Liver (tissue), 9 donors: Measurements from ENCODE around the gene HIVEP3. TPM values are rescaled to one million over a fixed set of nuclear protein-coding genes. Genes with fewer than 3 reads are reported as not detected.

Experiments used
- DNase-seq: peaks from one replicate; pipeline ENCODE4 v3.0.0-alpha.2; 2017; ENCODE audit warnings: low spot score
- H3K27ac ChIP-seq, 2 donors: one replicate each; pipeline ENCODE4 v1.7.0; 2013; ENCODE audit warnings: inconsistent platforms in 2 of 2, low read length in 2 of 2, control low read depth in 1 of 2, low read depth in 1 of 2, mild to moderate bottlenecking in 1 of 2
- H3K27me3 ChIP-seq, 4 donors: one replicate each; pipeline versions ENCODE4 v1.6.1 to v1.7.0; 2013; ENCODE audit warnings: low read length in 3 of 4, inconsistent platforms in 1 of 4, mild to moderate bottlenecking in 1 of 4, moderate library complexity in 1 of 4; ENCODE audit not compliant: control insufficient read depth in 4 of 4, insufficient read depth in 4 of 4
- H3K36me3 ChIP-seq, 4 donors: one replicate each; pipeline versions ENCODE4 v1.6.1 to v1.7.0; 2013; ENCODE audit warnings: low read length in 3 of 4, mild to moderate bottlenecking in 3 of 4, low read depth in 1 of 4, moderate library complexity in 1 of 4; ENCODE audit not compliant: control insufficient read depth in 4 of 4, insufficient read depth in 3 of 4
- H3K4me1 ChIP-seq, 4 donors: one replicate each; pipeline versions ENCODE4 v1.6.1 to v1.7.0; 2013; ENCODE audit warnings: low read length in 3 of 4, mild to moderate bottlenecking in 3 of 4, moderate library complexity in 1 of 4; ENCODE audit not compliant: control insufficient read depth in 4 of 4, insufficient read depth in 4 of 4
- H3K4me3 ChIP-seq, 3 donors: one replicate each; pipeline versions ENCODE4 v1.6.1 to v1.7.0; 2013; ENCODE audit warnings: low read length in 3 of 3, control low read depth in 1 of 3, low read depth in 1 of 3, mild to moderate bottlenecking in 1 of 3
- H3K9ac ChIP-seq, 2 donors: one replicate each; pipeline ENCODE4 v1.7.0; 2013; ENCODE audit warnings: low read length in 2 of 2, mild to moderate bottlenecking in 2 of 2, moderate library complexity in 2 of 2, control low read depth in 1 of 2, low read depth in 1 of 2
- H3K9me3 ChIP-seq, 4 donors: one replicate each; pipeline versions ENCODE4 v1.6.1 to v1.7.0; 2013; ENCODE audit warnings: low read length in 3 of 4; ENCODE audit not compliant: control insufficient read depth in 4 of 4
- FOXA1 ChIP-seq: IDR thresholded peaks from 2 replicates; pipeline ENCODE4 v1.6.1; 2016; ENCODE audit warnings: antibody characterized with exemption
- HNF4A ChIP-seq, 2 donors: conservative IDR thresholded peaks; 2 replicates each; pipeline ENCODE4 v1.6.1; 2016; ENCODE audit warnings: antibody characterized with exemption in 2 of 2, mild to moderate bottlenecking in 2 of 2
- HNF4G ChIP-seq: IDR thresholded peaks from 2 replicates; pipeline ENCODE4 v1.6.1; 2016; ENCODE audit warnings: antibody characterized with exemption
- JUND ChIP-seq, 2 donors: IDR thresholded peaks; 2 replicates each; pipeline ENCODE4 v1.6.1; 2016; ENCODE audit warnings: antibody characterized with exemption in 2 of 2
- RAD21 ChIP-seq, 2 donors: IDR thresholded peaks; 2 replicates each; pipeline ENCODE4 v1.6.1; 2016; ENCODE audit warnings: antibody characterized with exemption in 2 of 2, mild to moderate bottlenecking in 2 of 2
- SP1 ChIP-seq: IDR thresholded peaks from 2 replicates; pipeline ENCODE4 v1.6.1; 2018; ENCODE audit warnings: antibody characterized with exemption, mild to moderate bottlenecking
- YY1 ChIP-seq: IDR thresholded peaks from 2 replicates; pipeline ENCODE4 v1.6.1; 2016; ENCODE audit warnings: antibody characterized with exemption, mild to moderate bottlenecking
- WGBS: extraction: QIAGEN DNeasy Blood & Tissue Kit; methylation state at CpG from one replicate; pipeline ENCODE4 v1.1.7; 2013; 5-methylcytosine and 5-hydroxymethylcytosine counted together
- polyA plus RNA-seq, 2 donors: library from polyadenylated mRNA; stranded (reverse) in 1 of 2; unstranded in 1 of 2; fragments of 200-250 nt in 1 of 2; fragments of >200 nt in 1 of 2; fragmentation: Nextera tagmentation in 1 of 2; extraction: Ambion mirVana in 1 of 2; gene quantifications; one replicate each; pipeline versions ENCODE4 v1.2.1 to v1.2.3, GENCODE V29; 2013 to 2015
- total RNA-seq, 2 donors: library from RNA; depleted of rRNA; stranded (reverse); fragments of >200 nt; gene quantifications; one replicate each; pipeline ENCODE4 v1.2.3, GENCODE V29; 2014
- TF ChIP-seq, protein P1 (sequence below): IDR thresholded peaks from 2 replicates; pipeline ENCODE4 v1.6.1; 2016; ENCODE audit warnings: antibody characterized with exemption
- TF ChIP-seq, protein P2 (sequence below): IDR thresholded peaks from 2 replicates; pipeline ENCODE4 v1.6.1; 2016; ENCODE audit warnings: antibody characterized with exemption
- TF ChIP-seq, protein P3 (sequence below): fragments of 150-350 bp; IDR thresholded peaks from 2 replicates; pipeline ENCODE4 v1.5.1; 2017; ENCODE audit warnings: improper control_type of control experiment, low read depth, low read length; ENCODE audit not compliant: missing input control
- donor health status: healthy.
- donor health status: healthy.
- donor health status: healthy.
- donor health status: healthy.
- donor health status: healthy.

HIVEP3 gene
- total and polyA plus RNA-seq, 4 donors, result 0.93 to 1.6 (median 1.4) TPM

DNA sequence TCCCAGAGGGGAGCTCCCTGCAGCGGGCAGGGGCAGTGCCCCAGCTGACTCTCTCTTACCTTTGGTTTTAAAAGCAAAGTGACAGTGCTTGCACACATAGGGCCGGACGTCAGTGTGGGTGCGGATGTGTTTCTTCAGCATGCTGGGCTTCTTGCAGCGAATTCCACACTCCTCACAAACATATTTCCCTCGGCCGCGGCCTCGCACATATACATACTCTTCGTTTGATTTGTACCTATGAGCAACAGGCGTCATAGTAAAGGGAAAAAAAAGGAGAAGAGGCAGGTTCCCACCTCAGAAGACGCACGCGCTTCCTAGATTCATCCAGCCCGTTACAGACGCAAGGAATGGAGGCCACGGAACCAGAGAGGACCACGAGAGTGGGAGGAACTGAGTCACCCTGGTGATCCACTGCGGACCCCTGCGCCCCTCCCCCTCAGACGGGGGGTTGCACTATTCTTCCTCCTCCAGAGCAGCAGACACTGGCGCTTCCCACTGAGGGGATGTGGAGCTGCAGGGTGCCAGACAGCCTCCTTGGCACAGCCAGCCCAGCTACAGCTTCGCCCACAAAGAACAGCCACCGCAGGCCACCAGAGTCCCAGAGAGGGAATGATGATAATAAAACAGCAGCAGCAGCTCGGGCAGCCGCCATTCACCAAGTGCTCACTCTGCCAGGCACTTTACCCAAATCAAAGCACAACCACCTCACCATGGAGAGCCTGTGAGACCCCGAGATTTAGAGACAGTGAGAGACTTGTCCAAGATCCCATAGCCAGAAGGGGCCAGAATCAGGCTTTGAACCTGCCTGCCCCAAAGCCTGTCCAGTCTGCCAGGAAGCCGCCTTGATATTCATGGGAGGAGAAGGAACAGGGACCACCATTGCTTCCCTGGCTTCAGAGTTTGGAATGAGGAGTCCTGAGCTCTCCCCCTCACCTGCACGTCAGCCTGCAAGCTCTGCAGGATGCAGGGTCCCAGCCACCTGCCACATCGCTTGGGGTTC is 393.7 kb downstream of the HIVEP3 start (continued):
- TF ChIP-seq, protein P1, sequence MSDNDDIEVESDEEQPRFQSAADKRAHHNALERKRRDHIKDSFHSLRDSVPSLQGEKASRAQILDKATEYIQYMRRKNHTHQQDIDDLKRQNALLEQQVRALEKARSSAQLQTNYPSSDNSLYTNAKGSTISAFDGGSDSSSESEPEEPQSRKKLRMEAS, result no peak

DNA sequence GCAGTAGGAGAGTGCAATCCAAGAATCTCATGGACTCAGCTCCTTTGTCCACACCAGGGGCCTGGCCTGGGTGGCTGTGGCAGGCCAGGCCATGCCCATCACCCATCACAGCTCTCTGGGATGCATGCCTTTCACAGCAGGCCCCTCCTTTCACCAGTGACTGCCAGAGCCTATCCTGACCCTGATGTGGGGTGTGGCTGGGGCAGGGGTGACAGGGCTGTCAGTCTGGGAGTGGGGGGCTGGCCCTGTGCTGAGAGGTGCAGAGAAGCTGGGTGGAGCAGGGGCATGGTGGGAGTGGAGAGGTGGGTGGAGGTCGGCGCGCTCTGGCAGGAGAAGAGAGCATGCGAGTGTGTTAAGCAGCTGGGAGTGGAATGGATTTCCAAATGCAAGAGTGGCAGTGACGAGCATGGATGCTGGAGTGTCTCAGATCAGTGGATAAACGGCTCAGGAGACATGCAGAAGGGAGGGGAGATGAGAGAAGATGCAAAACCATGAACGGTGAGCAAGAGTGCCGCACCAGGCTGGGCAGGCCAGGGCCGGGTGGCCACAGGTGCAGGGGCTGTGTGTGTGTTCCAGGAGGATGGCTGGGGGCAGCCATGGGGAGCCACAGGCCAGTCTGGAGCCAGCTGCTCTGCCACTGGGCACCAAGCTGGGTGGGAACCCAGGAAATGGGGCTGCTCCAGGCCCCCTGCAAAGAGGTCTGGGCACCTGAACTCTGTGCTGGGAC is 394.6 kb downstream of the HIVEP3 start:
- Histone ChIP-seq H3K4me1 (no peaks in the 10 kb centered on the region), H3K36me3 (no peaks in the 10 kb centered on the region), H3K4me3 (no peak overlapping the region), H3K27ac (no peak overlapping the region), H3K9ac (no peak overlapping the region), H3K27me3 (no peaks in the 10 kb centered on the region), H3K9me3 (no peaks in the 10 kb centered on the region)
- no peak for DNase-seq
- TF ChIP-seq HNF4G (no peak), SP1 (no peak), RAD21 (IDR thresholded peaks at IDR 0.05) (no peak), YY1 (no peak)
- TF ChIP-seq, protein P1, result no peak
- WGBS, result 91% methylated on average over 9 of the region's 9 CpGs

DNA sequence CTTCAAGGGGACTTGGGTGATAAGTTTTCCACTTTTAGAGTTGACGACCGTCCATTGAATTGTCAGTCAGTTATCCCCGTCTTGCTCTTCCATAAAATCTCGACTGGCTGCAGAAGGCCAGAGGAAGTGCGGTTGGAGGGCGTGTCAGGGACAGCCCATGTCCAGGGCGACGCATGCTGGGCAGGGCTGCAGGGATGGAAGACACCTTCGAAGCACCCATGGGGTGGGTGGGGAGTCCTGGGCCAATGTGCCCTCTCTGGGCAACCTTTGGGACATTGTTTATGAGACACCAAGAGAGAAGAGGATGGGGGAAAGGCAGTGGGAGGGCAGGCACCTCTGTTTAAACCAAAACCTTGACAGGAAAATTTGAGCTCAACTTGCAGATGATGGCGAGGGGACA is 395.7 kb downstream of the HIVEP3 start:
- WGBS, result 82% methylated on average over 10 of the region's 10 CpGs
- Histone ChIP-seq H3K27ac (no peak overlapping the region), H3K4me1 (no peaks in the 10 kb centered on the region), H3K36me3 (no peaks in the 10 kb centered on the region), H3K9ac (no peak overlapping the region), H3K27me3 (no peaks in the 10 kb centered on the region), H3K4me3 (no peak overlapping the region), H3K9me3 (no peaks in the 10 kb centered on the region)
- no peak for DNase-seq
- TF ChIP-seq FOXA1 (no peak), HNF4A (conservative IDR thresholded peaks at IDR 0.05) (no peak), JUND (IDR thresholded peaks at IDR 0.05) (no peak), RAD21 (IDR thresholded peaks at IDR 0.05) (no peak)
- TF ChIP-seq, protein P2, sequence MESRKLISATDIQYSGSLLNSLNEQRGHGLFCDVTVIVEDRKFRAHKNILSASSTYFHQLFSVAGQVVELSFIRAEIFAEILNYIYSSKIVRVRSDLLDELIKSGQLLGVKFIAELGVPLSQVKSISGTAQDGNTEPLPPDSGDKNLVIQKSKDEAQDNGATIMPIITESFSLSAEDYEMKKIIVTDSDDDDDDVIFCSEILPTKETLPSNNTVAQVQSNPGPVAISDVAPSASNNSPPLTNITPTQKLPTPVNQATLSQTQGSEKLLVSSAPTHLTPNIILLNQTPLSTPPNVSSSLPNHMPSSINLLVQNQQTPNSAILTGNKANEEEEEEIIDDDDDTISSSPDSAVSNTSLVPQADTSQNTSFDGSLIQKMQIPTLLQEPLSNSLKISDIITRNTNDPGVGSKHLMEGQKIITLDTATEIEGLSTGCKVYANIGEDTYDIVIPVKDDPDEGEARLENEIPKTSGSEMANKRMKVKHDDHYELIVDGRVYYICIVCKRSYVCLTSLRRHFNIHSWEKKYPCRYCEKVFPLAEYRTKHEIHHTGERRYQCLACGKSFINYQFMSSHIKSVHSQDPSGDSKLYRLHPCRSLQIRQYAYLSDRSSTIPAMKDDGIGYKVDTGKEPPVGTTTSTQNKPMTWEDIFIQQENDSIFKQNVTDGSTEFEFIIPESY, result no peak
- TF ChIP-seq, protein P3, sequence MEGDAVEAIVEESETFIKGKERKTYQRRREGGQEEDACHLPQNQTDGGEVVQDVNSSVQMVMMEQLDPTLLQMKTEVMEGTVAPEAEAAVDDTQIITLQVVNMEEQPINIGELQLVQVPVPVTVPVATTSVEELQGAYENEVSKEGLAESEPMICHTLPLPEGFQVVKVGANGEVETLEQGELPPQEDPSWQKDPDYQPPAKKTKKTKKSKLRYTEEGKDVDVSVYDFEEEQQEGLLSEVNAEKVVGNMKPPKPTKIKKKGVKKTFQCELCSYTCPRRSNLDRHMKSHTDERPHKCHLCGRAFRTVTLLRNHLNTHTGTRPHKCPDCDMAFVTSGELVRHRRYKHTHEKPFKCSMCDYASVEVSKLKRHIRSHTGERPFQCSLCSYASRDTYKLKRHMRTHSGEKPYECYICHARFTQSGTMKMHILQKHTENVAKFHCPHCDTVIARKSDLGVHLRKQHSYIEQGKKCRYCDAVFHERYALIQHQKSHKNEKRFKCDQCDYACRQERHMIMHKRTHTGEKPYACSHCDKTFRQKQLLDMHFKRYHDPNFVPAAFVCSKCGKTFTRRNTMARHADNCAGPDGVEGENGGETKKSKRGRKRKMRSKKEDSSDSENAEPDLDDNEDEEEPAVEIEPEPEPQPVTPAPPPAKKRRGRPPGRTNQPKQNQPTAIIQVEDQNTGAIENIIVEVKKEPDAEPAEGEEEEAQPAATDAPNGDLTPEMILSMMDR, result no peak
